GM18507 (cell line): ENCODE data around the gene TMEM132E.

Experiments used
- DNase-seq: peaks from one replicate; pipeline ENCODE4 v3.0.0; 2011; ENCODE audit warnings: low read depth; ENCODE audit not compliant: insufficient read length; ENCODE audit errors: extremely low spot score
- FAIRE-seq: peaks from 2 replicates; lab custom pipeline; 2011; peaks lifted over from hg19 to GRCh38; lab: Jason Lieb, UNC

Gene TMEM132E

DNA sequence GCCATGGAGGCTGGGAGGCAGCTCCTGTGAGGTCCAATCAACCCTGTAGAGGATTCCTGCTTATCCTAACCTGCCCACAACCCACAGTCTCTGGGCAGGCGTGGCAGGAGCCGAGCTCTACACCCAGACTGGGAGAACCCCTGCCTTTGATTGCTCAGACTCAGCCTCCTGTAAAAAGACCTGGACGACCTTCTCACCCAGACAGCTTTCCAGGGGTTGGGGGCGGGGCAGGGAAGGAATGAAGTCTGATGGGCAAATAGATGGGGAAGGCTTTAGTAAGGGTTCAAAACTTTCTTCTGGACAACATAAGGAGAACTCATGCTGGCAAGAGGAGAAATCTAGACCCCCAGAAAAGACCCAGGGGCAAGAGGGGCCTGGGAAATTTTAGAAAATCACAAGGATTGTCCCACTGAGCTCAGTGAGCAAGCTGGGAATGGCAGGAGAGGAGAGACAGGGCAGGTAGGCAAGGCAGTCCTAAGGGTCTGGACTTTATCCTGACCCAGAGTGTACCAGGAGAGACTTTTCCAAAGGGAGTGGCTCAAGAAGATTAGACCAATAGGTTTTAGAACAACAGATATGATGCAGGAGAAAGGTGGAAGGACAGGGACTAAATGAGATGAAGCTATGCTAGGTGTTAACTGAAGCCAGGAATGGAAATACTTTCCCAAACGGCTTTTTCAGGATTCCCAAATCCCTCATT lies 70.8 kb downstream of the TMEM132E start:
- FAIRE-seq (no peak), DNase-seq (no peak)

DNA sequence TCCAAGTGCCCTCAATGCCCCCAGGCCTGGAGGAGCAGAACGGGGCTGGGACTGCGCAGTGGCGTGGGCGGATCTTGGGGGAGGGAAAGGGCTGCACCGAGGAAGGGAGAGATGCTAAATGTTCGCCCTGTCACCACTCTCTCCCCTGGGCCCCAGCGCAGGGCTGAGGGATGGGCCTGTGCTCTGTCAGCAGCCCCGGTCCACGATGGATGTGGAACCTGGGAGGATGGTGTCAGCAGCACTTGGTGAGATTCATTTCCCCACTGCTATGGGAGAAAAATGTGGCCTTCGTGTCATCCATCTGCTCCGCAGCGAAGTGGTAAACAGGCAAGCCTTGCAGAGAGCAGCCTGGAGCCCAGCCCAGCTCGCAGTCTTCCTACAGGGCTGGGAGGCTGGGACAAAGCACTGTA lies 72.0 kb downstream of the TMEM132E start:
- DNase-seq (no peak), FAIRE-seq (no peak)

DNA sequence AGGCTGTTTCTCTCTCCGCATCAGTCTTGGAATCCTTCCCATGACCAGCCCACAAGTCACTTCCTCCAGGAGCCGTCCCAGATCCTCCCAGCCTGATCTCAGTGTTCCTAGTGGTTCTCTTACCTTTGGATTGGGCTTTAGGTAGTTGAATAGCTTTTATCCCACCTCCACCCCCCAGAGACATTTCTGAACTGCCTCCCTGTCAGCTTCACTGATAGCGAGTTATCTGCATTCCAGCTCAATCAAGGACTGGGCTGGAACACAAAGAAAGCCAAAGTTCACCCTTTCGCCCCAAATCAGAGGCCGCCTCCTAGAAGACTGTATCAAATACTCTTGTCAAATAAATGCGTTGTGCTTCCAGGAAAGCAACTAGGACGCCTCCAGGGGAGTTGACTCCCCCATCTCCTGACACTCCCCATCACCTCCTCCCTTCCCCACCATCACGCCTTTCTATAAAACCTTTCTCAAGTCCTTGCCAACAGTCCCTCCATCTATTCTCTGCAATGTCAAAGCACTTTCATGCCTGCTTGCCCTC lies 72.7 kb downstream of the TMEM132E start:
- DNase-seq: no peak
- no peak for FAIRE-seq

DNA sequence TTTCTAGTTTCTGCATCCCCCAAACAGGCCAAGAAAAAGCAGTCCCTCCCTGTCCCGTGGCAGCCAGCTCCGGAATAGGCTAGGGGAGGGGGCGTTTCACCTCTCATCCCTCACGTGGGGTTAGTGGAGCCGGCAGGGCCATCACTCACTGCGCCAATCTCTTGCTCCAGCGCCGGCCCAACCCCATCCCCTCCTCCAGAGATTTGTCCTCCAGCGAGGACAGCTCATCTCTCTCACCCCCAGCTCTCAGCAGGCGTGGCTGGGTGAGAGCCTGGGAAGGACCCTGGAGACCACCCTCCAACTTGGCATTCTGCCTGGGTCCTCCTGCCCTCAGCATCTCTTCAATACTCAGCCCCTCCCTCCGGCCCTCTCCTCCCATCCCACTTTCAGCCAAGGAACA lies 74.1 kb downstream of the TMEM132E start:
- DNase-seq (no peak), FAIRE-seq (no peak)

DNA sequence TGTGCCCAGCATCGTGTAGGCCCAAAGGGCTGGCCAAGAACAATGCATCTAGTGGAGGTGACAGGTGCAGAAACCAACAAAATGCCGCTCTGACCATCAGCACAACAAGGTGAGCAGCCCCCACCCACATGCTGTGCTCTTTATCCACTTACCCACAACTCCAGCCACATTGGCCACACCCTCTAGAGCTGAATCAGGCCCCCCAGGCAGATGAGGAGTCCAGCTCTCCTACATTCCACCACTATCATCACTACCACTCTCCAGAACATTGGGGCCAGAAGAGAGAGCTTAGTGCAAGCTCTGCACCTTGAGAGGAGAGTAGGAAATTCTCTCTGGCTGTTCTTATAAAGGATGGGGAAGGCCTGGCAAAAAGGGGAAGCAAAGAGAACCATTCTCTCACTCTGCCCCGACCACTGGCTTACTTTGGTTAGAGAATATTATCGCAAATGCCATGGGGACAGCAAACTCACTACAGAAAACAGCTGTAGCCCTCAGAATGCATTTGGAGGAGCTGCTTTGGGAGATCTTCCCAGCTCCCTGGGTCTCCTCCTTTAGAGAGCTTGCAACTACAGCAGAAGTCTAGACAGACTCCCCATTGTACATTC lies 75.0 kb downstream of the TMEM132E start:
- no peak for DNase-seq
- FAIRE-seq: no peak

DNA sequence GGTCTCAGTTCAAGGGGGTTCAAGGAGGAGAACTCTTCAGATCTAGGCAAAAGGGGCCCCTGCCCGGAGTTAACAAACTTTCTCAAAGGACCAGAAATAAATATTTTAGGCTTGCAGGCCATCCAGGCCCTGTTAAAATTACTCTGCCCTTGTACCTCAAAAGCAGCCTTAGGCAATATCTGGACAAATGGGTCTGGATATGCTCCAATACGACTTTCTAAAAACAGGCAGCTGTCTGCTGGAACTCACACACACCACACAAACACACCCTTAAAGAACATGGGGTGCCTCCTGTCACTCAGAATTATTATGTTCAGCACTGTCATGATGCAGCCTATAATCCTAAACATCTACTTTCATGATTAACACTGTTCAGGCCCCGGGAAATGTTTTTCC lies 75.5 kb downstream of the TMEM132E start:
- FAIRE-seq (no peak), DNase-seq (no peak)

DNA sequence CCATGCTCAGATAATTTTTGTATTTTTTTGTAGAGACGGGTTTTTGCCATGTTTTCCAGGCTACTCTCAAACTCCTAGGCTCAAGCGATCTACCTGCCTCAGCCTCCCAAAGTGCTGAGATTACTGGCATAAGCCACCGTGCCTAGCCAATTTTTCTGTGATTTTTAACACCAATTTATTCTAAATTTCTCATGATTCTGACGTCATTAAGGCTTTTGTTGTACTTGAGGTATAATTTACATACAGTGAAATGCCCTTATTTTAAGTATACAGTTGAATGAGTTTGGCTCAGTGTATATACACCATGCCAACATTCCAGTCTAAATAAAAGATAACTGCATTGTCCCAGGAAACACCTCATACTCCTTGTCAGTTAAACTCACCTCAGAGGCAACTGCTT lies 77.4 kb downstream of the TMEM132E start:
- FAIRE-seq (no peak), DNase-seq (no peak)

DNA sequence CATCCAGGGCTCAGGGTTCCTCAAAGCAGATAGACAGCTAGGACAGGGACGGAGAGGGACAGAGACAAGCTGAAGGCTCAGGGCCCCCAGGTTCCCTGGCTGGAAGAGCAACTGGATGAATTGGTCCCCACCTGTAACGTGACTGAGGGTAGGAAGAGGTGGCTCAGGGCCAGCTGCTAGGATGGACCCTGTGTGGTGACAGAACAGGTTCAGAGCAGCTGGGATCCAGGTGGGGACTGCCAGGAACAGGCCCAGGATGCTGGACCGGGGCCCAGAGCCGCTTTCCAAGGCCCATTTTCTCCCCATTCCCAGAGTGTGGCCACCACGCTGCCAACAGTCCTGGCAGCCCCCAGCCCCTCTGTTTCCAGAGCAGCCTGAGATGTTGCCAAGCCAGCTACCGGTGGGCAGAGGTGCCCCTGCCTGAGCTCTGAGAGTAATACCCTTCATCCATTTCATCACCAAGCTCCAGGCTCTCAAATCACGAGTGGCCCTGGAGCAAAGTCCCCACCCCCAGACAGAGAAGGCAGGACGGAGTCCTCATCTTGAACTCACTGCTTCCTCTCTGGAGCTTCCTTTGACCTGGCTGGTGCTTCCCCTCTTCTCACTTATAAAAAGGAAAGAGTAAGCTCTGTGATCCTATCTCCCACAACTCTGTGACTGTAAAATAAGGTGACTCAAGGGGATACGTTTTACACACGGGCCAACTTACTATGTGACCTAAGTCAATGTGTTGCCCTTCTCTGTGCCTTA lies 79.6 kb downstream of the TMEM132E start:
- no peak for DNase-seq
- FAIRE-seq: no peak

DNA sequence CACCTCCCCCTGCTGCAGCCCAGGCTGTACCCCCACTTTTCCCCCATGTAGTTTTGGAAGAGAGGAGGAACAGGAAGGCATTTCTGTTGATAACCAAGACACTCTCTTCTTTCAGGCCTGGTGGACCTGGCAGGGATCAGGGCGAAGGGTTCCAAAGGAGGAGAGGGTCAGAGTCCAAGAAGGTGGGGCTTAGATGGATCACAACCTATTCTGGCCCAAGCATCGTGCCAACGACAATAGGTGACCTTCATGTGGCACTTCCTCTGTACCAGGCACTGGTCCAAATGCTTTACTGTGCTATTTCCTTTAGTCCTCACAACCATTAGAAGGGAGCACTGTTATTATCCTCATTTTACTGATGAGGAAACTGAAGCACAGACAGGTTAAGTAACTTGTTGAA lies 84.3 kb downstream of the TMEM132E start:
- DNase-seq (no peak), FAIRE-seq (no peak)

DNA sequence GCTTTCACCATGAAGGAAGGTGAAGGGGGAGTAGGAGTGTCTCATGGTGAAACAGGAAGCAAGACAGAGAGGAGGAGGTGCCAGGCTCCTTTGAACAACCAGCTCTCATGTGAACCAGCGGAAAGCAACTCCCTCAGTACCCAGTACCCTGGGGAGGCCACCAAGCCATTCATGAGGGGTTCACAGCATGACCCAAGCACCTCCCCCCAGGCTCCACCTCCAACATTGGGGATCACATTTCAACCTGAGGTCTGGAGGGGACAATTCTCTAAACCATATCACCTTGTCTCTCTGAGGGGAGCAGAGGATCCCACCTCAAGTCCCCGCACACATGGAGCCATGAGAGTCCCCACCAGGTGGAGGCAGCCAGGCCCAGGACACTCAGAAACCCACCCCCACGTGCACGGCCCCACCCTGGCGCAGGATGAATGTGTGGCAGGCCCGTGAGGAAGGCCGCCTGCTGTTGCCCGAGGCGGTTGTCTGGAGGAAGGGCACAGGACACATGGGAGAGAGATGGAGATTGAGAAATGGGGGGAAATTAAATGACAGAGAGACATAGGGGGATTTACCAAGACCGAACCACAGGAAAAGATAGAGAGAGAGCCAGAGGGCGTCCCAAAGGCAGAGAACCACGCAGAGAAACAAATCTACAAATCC lies 85.9 kb downstream of the TMEM132E start:
- DNase-seq: no peak
- FAIRE-seq: no peak

DNA sequence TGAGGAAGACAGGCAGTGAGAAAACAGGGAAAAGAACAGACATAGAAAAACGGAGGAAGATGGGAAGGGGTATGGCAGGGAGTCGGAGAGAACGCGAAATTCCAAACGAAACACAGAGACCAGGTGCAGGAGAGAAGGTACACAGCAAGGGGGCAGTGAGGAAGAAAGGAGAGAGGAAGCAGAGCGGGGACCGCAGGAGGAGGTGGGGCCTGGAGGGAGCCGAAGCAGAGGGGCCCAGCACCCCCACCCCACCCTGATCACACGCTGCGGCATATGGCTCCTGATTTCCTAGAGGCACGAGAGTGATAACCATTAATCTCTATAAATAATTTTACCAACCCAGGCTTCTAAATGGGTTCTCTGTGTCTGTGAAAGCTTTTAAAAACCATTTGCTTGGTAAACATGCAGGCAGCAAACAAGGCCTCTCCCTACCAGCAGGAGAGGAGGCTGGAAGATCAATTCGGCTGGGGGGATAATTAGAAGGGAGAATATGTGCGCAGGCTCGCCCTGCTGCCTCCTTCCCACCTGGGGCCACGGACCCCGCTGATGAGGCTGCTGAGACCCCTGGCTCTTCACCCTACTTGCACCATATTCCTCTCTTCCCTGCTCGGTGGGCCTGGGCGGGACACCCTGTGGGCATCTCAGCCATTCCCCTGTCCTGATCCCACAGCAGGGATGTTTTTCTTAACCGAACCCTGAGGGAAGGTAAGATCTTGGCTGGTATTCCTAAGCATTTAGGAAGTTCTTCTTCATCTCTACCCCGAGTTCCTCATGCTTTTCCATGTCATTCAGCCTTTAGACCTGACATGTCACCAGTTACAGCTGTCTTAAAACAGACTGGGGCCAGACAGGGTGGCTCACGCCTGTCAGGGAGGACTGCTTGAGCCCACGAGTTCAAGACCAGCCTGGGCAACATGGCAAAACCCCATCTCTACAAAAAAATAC lies 86.7 kb downstream of the TMEM132E start:
- no peak for FAIRE-seq
- DNase-seq: no peak

DNA sequence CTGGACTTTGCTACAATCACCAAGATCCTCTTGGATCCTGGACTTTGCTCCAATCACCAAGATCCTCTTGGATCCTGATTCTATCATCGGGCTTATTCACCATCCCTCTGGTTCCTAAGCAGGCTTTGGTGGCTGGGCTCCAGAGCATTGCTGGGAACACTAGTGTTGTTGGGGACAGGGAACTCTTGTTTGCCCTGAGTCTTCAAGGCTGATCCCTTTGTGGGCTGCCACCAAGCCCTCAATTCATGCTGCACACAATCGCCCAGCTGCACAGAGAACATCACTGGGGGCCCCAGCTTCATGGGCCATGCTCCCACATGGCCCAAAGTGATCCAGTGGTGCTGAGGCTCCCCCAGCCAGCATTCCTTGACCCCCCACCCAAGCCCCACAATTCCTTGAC lies 88.3 kb downstream of the TMEM132E start:
- FAIRE-seq (no peak), DNase-seq (no peak)

DNA sequence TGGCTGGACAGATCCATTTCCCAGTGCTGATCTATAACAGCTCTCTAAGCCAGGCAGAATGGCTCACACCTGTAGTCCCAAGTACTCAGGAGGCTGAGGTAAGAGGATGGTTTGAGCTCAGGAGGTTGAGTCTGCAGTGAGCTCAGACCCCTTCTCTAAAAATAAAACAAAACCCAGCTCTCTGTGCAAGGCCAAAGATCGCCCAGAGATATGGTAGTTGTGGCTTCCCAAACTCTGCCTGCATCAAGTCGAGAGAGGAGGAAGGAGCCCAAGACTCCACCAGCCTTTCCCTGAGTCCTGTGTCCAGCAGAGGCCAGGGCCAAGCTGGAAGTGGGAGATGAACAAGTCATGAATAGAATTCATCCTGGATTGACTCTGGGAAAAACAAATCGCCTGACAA lies 88.8 kb downstream of the TMEM132E start:
- DNase-seq: no peak
- FAIRE-seq: no peak

DNA sequence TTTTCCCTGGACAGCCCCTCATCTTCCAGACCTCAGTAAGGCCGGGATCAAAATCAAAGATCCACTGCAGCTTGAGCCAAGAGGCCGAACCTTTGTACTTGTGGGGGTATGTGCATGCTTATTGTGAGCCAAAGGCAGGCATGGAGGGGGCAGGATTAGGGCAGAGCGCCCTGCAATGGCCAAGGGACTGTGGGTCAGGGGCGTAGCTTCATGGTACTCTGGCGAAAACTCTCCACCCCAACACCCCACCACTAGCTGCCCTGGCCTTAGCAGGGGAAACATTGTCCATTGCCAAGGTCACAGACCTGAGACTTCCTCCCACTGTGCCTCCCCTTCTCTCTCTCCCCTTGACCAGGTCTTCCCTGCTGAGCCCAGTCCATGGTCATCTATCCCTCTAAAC lies 90.1 kb downstream of the TMEM132E start:
- DNase-seq (no peak), FAIRE-seq (no peak)

DNA sequence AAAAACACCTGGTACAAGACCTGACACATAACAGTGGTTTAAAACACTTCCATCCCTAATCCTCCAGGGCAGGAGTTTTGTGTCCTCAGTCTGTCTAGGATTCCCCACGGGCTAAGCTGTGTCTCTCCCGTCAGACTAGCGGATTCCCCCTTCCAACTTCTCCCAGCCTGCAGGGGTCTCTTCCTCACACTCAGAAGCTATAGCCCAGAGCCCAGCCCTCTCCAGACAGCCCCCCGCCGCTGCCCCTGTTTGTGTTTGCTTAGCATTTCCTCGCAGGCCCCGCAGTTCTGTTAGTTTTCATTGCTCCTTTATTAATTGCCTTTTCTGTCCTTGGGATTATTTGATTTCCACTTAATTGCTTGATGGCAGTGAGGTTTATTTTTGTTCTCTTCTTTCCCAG lies 91.2 kb downstream of the TMEM132E start:
- FAIRE-seq (no peak), DNase-seq (no peak)

DNA sequence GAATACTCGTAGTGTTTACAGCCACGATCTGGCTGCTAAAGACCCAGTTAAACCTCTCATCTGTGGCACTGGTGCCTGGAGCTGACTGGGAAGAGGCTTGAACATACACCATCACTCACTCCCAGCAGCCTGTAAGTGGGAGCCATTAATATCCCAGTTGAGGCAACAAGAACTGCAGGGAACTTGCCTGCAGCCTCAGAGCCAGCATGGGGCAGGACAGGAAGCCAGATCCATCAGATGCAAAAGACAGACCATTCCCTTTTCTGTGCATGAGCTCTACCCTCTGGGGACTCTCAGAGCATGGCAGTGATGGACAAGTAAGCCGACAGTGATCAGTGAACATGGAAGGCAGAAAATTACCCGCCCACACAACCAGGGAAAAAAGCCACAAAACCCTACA lies 91.8 kb downstream of the TMEM132E start:
- DNase-seq: no peak
- no peak for FAIRE-seq

DNA sequence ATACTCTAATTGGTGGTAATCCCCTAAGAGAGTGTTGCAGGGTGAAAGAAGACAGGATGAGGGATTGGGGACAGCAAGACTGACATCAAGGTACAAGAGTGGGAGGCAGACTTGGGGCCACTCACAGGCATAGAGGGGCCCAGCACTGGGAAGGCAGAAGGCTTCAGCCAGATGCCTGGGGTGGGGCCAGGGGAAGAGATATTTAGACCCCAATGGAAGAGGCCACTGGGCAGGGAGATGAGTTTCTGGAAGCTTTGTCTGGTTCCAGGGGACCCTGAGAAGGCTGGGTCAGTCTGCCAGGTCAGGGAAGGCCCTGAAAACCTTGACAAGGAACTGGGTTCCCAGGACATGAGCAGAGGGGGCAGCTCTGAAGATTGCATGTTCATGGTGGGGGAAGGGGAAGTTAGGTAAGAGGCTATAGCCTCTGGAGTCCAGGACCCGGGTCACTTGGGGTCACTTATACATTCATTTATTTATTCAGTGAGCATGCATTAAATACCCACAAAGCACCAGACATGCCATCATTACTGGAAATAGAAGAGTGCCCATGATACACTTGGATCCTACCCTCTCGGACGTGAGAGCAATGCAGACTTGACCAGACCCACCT lies 92.9 kb downstream of the TMEM132E start:
- FAIRE-seq: no peak
- DNase-seq: no peak

DNA sequence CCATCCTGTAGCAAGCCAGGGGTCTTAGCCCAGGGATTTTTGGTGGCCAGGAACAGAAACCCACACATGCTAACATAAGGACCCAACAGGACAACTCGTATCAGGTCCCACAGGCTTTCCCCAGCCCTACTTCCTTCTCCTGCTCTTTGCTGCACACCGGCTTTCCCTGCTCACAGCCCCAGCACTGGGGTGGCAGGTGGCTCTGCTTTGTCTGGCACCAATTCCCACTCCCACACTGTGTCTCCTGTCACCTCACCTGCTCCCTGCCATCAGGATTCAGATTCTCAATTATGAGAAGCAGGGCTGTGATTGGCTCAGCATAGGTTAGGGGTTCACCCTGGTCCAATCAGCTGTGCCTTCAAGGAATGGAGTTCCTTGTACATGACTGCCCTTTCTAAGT lies 94.1 kb downstream of the TMEM132E start:
- FAIRE-seq: no peak
- DNase-seq: no peak
